GM21423 (cell line): ENCODE results near the gene SLC43A1.

Experiments
- ATAC-seq: cut with Tn5 transposase; IDR thresholded peaks from one replicate; pipeline ENCODE4 v1.9.1; 2021; ENCODE audit warnings: mild to moderate bottlenecking, moderate library complexity; ENCODE audit not compliant: unreplicated experiment

The SLC43A1 gene

GRCh38 chr11:57434640-57435546 lies 80.6 kb downstream of the SLC43A1 start:
- no peak for ATAC-seq
